GM18526 (cell line): ENCODE data around the gene MRPL44.

Source experiments
- POLR2A ChIP-seq: IDR thresholded peaks from 3 replicates; pipeline ENCODE4 v1.6.1; 2011; ENCODE audit not compliant: insufficient read length; ENCODE audit errors: extremely low read depth

Gene MRPL44

DNA sequence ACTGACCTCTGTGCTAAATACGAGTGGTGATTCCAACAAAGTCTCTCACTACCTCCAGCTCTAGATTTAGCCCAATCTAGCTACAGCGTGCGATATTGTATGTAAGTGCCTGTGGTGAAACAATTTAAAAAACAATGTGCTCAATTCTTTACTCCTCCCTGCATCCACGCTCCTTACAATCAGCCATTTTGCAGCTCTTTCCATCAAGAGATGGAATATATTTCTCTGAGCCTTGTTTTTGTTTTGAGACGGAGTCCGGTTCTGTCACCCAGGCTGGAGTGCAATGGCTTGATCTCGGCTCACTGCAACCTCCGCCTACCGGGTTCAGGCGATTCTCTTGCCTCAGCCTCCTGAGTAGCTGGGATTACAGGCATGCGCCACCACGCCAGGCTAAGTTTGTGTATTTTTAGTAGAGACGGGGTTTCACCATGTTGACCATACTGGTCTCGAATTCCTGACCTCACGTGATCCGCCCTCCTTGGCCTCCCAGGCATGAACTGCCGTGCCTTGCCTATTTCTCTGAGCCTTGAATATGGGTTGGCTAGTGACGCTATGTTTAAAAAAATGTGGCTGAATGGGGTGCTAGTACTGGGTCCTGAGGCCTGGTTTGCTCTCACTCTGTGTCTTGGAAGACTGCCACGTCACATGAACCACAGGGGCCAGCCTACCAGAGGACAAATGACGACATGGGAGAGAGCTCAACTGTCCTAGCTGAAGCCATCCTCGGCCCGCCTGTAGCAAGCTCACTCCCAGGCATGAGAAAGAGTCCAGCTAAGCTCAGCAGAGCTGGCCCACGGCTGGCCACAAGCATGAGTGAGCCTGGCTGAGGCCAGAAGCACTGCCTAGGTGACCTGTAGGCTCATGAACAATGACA, 26.9 kb upstream of the MRPL44 start:
- no peak for TF ChIP-seq POLR2A

DNA sequence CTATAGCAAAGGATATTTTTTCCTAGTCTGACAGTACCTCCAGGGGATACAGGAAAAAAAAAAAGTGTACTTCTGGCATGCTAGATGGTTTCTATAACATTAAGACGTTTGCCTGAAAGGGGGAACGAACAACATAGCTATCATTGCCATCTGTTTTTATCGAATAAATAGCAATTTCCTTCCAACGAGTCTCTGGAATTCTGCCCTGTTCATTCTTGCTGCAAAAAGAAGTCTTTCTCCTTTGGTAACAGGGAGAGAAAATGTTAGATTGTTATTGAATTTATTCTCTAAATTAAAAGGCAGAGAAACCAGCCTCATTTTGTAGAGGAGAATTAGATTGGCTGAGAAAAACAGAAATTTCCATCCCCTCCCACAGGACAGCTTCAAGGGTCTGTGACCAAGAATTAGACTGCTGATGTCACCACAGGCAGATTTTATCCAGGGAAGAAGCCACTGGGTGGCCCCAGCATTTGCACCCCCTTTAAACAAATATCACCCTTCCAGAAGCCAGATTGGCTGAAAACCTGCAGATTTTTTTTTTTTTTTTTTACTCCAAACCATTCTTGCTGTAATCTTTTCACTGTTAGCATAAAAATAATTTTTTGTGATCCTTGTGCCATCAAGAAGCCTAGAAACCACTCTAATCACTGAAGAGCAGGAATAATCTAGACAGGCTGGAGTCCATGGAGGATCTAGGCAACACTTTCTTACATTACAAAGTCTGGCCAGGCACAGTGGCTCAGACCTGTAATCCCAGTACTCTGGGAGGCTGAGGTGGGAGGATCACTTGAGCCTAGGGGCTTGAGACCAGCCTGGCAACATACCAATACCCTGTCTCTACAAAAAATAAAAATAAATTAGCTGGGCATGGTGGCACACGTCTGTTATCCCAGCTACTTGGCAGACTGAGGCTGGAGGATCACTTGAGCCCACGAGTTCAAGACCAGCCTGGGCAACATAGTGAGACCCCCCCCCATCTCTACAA, 24.2 kb upstream of the MRPL44 start:
- no peak for TF ChIP-seq POLR2A

DNA sequence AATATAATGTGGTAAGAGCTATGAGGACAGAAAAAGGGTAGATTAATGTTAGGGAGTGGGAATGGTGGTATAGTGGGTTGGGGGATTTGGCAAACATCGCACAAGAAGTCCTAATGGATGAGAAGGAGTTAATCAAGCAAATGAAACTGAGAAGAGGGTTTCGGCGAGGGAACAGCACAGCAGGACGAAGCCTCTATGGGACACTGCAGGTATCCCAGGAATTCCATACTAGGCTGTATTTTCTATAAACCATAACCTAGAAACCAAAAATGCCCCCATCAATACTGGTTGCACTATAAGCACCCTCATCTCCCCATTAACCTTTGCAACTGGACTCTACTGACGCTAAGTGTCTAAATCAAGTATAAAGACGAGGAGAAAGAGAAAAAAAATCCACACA, 22.4 kb upstream of the MRPL44 start:
- TF ChIP-seq POLR2A = no peak

DNA sequence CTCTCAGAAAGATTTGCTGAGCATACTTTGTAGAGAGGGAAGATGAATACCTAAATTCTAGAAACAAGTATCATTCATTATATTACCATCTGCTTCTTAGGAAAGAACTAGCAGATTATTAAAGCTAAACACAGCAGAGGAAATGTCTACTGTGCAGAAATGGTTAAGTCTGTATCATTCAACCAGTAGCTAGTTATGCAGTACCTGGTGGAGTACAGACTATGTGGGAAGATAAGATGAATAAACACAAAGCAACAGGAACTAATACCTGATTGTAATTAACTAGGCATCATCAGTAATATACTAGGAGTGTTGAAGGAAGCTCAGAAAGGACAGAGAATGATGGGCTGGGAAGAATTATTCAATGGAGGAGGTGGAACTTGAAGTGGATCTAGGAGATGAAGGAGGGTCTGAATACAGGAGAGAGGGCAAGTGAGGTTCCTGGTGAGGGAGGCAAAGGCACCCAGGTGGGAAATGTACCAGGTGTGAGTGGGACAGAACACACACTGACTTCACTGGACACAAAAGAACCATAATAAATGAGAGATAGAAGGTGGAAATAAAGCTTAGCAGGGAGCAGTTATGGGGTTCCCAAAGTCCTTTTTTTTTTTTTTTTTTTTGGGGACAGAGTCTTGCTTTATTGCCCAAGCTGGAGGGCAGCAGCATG, 21.7 kb upstream of the MRPL44 start:
- no peak for TF ChIP-seq POLR2A

DNA sequence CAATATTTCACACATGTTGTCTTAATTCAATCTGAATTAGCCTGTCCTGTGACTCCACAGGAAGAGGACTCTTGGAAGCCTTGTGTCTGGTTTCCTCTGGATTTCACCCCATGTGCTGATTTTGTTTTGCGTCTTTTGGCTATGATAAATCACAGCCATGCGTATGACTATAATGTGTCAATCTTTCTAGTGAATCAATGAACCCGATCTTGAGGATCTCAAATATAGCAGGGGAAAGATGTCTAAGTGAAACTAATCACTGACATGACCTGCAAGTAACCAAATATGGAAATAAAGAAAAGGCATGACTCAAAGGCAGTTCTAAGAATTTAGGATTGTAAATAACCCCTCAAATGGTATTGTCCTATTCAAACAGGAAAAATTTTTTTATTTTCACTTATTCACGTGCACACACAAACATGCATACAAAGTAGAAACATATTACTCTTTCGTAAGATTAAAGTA, 20.4 kb upstream of the MRPL44 start:
- TF ChIP-seq POLR2A = no peak

DNA sequence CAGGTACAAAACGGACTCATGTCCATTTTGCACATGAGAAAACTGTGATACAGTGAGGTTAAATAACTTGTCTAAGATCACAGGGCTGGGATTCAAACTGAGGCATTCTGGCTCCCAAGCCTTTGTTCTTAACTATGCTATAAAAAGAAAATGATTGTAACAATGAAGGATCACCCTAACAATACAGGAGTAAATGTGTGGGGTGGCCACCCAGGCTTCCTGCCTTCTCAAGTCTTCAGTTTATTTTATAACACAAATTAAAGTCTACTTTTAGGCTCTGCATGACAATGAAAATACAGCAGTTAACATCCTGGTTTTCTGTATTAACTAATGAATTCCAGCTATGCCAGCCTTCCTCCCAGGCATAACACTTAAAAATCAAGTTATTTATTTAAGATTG, 19.7 kb upstream of the MRPL44 start:
- no peak for TF ChIP-seq POLR2A

DNA sequence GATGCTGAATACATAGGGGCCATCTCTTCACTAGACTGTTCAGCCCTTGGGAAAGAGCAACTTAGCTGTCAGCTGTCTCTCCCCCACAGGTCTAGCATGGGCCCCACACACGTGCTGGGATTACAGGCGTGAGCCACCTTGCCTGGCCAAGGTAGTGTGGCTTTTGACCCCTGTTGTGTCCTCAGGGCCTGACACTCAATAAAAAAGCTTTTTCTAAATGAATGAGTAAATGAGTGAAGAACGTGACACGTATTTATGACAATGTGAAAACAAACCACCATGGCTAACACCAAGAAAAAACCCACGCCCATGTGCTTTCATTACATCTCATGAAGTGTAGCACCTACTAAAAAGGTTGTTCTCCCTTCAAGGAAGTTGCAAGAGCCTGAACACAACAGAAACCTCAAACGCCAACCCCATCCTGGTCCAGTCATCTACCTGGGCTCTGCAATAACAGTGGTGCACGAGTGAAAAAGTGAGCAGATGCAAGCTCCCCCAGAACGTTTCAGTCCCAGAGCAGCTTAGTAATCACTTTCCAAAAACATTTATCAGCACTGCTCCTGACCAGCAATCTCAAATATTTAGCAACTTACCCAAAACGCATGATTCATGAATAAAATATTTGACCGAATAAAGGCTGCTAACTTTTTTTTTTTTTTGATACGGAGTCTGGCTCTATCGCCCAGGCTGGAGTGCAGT, 15.5 kb upstream of the MRPL44 start:
- no peak for TF ChIP-seq POLR2A

DNA sequence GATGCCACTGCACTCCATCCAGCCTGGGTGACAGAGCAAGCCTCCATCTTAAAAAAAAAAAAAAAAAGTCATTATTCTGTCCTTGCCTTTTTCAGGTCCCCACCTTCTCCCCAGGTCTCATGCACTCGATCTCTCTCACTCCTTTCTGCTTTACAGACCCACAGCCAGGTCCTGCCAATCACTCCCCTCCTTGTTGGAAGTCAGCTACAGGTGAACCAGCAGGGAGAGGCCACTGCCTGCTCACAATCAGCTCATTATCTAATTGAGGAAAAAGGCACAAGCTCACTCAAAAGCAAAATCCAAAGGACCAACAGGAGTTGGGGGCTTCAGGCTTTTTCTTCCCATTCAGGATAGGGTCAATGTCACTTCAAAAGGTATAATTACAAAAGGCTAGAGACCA, 14.1 kb upstream of the MRPL44 start:
- no peak for TF ChIP-seq POLR2A

DNA sequence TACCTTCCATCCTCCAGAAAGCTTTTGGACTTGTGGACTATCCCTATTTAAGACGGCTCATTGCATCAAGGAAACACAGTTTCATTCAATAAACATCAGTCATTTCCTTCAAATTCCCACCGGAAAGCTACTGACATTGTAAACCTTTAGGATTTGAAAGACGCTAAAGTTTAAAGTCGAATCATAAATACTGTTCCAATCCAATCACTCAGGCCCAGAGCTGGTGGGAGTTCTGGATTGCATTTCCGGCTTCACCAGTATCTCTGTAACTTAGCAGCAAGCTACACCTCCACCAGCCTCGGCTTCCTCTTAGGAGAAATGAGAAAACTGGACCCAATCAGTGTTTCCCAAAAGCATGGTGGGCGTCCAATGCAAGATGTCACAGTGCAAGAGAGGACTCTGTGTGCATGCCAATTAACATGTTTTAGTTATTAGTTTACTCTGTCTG, 13.7 kb upstream of the MRPL44 start:
- TF ChIP-seq POLR2A = no peak

DNA sequence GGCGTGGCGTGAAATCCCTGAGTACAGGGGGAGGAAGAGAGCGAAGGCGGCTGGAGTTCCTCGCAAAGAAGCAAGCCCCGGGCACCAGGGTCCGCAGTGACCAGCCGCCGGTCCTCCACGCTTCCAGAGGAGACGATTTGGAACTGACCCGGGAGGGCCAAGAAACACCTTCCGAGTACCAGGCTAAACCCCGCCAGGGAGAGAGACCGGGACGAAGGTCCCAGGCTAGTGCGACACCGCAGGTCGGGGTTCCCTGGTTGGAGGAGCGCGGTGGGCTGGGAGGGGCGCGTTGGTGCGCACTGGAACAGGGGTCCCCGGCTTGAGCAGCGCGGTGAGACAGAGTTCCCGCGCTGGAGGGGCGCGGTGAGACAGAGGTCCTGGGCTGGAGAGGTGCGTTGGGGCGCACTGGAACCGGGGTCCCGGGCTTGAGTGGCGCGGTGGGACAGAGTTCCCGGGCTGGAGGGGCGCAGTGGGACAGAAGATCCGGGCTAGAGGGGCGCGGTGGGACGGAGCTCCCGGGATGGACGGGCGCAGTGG, 13.0 kb upstream of the MRPL44 start:
- TF ChIP-seq POLR2A = no peak

DNA sequence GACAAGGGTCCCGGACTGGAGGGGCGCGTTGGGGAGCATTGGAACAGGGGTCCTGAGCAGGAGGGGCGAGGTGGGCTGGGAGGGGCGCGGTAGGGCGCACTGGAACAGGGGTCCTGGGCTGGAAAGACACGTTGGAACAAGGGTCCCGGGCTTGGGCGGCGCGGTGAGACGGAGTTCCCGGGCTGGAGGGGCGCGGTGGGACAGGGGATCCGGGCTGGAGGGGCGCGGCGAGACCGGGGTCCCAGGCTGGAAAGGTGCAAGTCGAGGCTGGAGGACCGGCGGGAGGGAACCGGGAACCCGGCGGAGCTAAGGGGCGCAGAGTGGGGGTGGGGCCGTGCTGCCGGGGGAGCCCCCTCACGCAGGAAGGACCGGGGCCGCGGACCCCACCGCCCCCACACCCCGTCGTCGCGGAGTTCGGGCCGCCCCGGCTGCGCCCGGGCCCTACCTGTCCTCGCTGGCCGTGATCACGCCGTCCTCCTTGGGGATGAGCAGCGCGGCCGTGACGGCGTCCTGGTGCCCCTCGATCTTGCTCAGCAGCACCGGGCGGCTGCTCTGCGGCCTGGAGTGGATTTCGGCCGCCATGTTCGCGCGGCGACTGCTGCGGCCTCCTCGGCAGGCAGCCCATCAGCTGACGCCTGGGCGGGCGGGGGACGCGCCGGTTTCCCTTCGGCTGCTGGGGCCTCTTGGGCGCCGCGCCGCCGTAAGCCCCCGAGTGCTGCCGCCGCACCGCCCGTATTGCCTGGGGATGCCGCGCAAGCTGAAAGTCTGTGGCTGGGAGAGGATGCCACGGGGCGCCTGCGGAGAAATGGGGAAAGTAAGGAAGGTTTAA, 12.3 kb upstream of the MRPL44 start, which contains the start of gene WDFY1:
Gene WDFY1, minus strand, starts transcription at position 633 of the 829 bp plus-strand sequence. Its CDS starts 51 bp downstream, at position 582.
- TF ChIP-seq POLR2A = peak; percentile 86

DNA sequence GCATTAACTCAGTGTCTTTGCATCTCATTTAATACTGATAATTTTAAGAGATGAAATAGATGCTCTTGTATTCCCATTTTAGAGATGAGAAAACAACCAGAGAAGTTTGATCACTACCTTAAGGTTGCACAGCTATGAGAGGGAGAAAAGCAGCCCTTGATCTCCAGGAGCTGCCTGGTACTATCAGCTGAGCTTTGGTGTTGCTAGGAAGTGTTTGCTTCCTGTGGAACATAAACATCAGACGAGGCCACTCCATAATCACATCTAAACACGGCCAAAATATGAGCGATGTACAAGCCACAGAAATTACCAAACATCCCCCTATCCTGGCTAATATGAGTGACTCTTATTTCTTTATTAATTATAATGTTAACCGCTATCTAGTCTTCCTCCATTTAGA, 11.5 kb upstream of the MRPL44 start:
- TF ChIP-seq POLR2A = no peak

DNA sequence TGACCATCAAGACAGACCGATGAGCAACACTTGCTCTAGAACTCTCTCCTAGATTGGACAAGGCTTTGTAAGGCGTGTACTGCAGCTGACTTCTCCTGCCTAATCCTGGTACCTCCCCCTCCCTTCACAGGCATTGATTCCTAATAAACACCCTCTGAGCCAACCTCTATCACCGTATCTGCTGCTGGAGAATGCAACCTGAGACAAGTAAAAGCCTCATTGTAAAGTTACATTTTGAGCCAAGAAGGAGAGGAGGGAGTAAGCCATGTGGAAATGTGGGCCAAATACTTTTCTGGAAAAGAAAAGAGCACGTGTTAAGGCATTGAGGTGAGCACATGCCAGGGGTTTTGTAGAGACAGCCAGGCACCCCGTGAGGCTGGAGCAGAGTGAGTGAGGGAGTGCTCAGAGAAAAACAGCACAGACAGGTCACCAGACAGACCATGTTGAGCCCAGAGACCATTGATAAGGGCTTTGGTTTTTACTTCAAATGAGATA, 9.5 kb upstream of the MRPL44 start:
- no peak for TF ChIP-seq POLR2A

DNA sequence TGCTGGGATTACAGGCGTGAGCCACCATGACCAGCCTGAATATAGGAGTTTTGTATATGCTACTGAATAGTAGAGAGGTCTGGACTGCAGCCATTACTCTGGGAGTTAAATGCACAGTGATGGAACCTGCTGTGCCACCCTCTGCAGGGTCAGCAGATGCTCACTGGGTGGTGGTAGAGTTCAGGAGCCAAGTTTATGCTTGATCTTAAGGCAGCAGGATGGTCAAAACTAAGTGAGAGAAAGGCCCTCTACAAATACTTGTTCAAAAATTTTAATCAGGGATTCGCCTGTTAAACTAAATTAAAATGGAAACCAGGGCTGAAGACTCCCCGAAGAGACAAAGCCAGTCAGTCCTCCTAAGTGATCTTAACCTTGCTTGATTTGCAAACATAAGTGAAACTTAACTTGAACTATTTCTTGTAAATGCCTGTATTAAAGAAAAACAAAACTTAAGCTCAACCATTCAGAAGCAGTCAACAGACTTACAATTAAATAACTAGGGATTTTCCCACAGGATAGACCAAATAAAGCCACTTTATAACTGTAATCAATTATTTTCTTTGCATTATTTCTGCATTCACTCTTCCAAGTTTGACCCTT, 7.9 kb upstream of the MRPL44 start:
- no peak for TF ChIP-seq POLR2A
